Retina (tissue), 1 donor: ENCODE results near the gene CLHC1.
"Not testable (repeated sequence)": the region's sequence is repeated elsewhere in the genome, so short reads cannot be mapped to it uniquely, and the experiment has no call there.

Experiments used
- DNase-seq: peaks from one replicate; pipeline ENCODE4 v3.0.0-alpha.2; 2016

CLHC1 gene

GRCh38 chr2:55133467-55134315 lies 98.4 kb downstream of the CLHC1 start:
- no peak for DNase-seq

- DNase-seq, result no peak
These were observed 101.2 kb downstream of the CLHC1 start for GRCh38 chr2:55130849-55131248.

GRCh38 chr2:55126643-55127042 lies 105.5 kb downstream of the CLHC1 start:
- DNase-seq, result not testable (repeated sequence)
